H9 (cell line): ENCODE results near the gene TPD52L1. TPM values are rescaled to one million over a fixed set of nuclear protein-coding genes. Genes with fewer than 3 reads are reported as not detected.
"Not testable (repeated sequence)": the region's sequence is repeated elsewhere in the genome, so short reads cannot be mapped to it uniquely, and the experiment has no call there.

ENCODE experiments used
- DNase-seq: peaks from one replicate; pipeline ENCODE4 v3.0.0-alpha.2; 2017
- H2AFZ ChIP-seq: one replicate; pipeline ENCODE4 v1.6.1; 2013; ENCODE audit warnings: mild to moderate bottlenecking, low read length, control low read depth, moderate library complexity
- H2AK5ac ChIP-seq: 2 replicates; pipeline ENCODE4 v1.6.1; 2013; ENCODE audit warnings: low read length, control low read depth, mixed read lengths; ENCODE audit not compliant: insufficient read length
- H2BK120ac ChIP-seq: one replicate; pipeline ENCODE4 v1.6.1; 2013; ENCODE audit warnings: low read depth, mild to moderate bottlenecking, low read length, control low read depth, inconsistent platforms; ENCODE audit not compliant: poor library complexity, severe bottlenecking
- H2BK12ac ChIP-seq: 2 replicates; pipeline ENCODE4 v1.6.1; 2013; ENCODE audit warnings: low read length, control low read depth, mixed read lengths, low read depth; ENCODE audit not compliant: insufficient read length
- H2BK15ac ChIP-seq: 2 replicates; pipeline ENCODE4 v1.6.1; 2013; ENCODE audit warnings: low read depth, low read length, control low read depth
- H2BK20ac ChIP-seq: one replicate; pipeline ENCODE4 v1.6.1; 2013; ENCODE audit warnings: low read depth, mild to moderate bottlenecking, low read length, control low read depth, inconsistent platforms; ENCODE audit not compliant: poor library complexity, severe bottlenecking
- H2BK5ac ChIP-seq: 2 replicates; pipeline ENCODE4 v1.6.1; 2013; ENCODE audit warnings: low read length, control low read depth, mixed read lengths; ENCODE audit not compliant: insufficient read length
- H3K14ac ChIP-seq: 2 replicates; pipeline ENCODE4 v1.6.1; 2013; ENCODE audit warnings: low read length, control low read depth; ENCODE audit not compliant: insufficient read depth
- H3K18ac ChIP-seq: 2 replicates; pipeline ENCODE4 v1.6.1; 2013; ENCODE audit warnings: low read depth, mild to moderate bottlenecking, mixed read lengths, low read length, control low read depth; ENCODE audit not compliant: insufficient read length
- H3K23ac ChIP-seq: 2 replicates; pipeline ENCODE4 v1.6.1; 2013; ENCODE audit warnings: low read length, control low read depth, mixed read lengths, low read depth; ENCODE audit not compliant: insufficient read length
- H3K23me2 ChIP-seq: 2 replicates; pipeline ENCODE4 v1.6.1; 2013; ENCODE audit warnings: low read depth, mild to moderate bottlenecking, mixed read lengths, low read length, control low read depth; ENCODE audit not compliant: insufficient read length, poor library complexity, severe bottlenecking
- H3K27ac ChIP-seq: 2 replicates; pipeline ENCODE4 v1.5.1; 2013; ENCODE audit warnings: low read length, control low read depth, mixed read lengths, low read depth; ENCODE audit not compliant: insufficient read length
- H3K27me3 ChIP-seq: 2 replicates; pipeline ENCODE4 v1.6.1; 2013; ENCODE audit warnings: low read length, control low read depth, inconsistent platforms; ENCODE audit not compliant: insufficient read depth
- H3K4ac ChIP-seq: 2 replicates; pipeline ENCODE4 v1.6.1; 2013; ENCODE audit warnings: low read depth, mild to moderate bottlenecking, control low read depth, inconsistent platforms, low read length, moderate library complexity
- H3K4me1 ChIP-seq: 2 replicates; pipeline ENCODE4 v1.6.1; 2013; ENCODE audit warnings: low read length, control low read depth, inconsistent platforms; ENCODE audit not compliant: insufficient read depth
- H3K4me2 ChIP-seq: 2 replicates; pipeline ENCODE4 v1.6.1; 2013; ENCODE audit warnings: low read length, control low read depth, mixed read lengths; ENCODE audit not compliant: insufficient read length, insufficient read depth
- H3K56ac ChIP-seq: 2 replicates; pipeline ENCODE4 v1.6.1; 2013; ENCODE audit warnings: low read depth, mild to moderate bottlenecking, mixed read lengths, low read length, control low read depth; ENCODE audit not compliant: insufficient read length
- H3K79me1 ChIP-seq: 2 replicates; pipeline ENCODE4 v1.6.1; 2013; ENCODE audit warnings: low read depth, mild to moderate bottlenecking, moderate library complexity, low read length, control low read depth, inconsistent platforms; ENCODE audit not compliant: insufficient read depth, poor library complexity, severe bottlenecking
- H3K79me2 ChIP-seq: 2 replicates; pipeline ENCODE4 v1.6.1; 2013; ENCODE audit warnings: low read length, control low read depth, inconsistent platforms; ENCODE audit not compliant: insufficient read depth
- H3K9ac ChIP-seq: 2 replicates; pipeline ENCODE4 v1.6.1; 2013; ENCODE audit warnings: low read length, control low read depth, mixed read lengths; ENCODE audit not compliant: insufficient read length; ENCODE audit errors: extremely low read depth
- H3K9me3 ChIP-seq: one replicate; pipeline ENCODE4 v1.6.1; 2013; ENCODE audit warnings: low read depth, low read length, inconsistent platforms; ENCODE audit not compliant: control insufficient read depth
- H3T11ph ChIP-seq: one replicate; pipeline ENCODE4 v1.6.1; 2013; ENCODE audit warnings: mild to moderate bottlenecking, low read length, control low read depth, inconsistent platforms
- H4K20me1 ChIP-seq: one replicate; pipeline ENCODE4 v1.6.1; 2013; ENCODE audit not compliant: control insufficient read depth, insufficient read length, insufficient read depth
- H4K5ac ChIP-seq: 2 replicates; pipeline ENCODE4 v1.6.1; 2013; ENCODE audit warnings: low read depth, mild to moderate bottlenecking, mixed read lengths, low read length, control low read depth; ENCODE audit not compliant: insufficient read length
- H4K8ac ChIP-seq: replicated peaks from 2 replicates; pipeline ENCODE4 v1.6.1; 2013; ENCODE audit warnings: low read length, control low read depth, mixed read lengths, low read depth; ENCODE audit not compliant: insufficient read length
- H4K91ac ChIP-seq: 2 replicates; pipeline ENCODE4 v1.6.1; 2013; ENCODE audit warnings: low read depth, mild to moderate bottlenecking, moderate library complexity, mixed read lengths, low read length, control low read depth; ENCODE audit not compliant: insufficient read length
- H3K27ac Mint-ChIP-seq, 3 experiments: 2 replicates in 2 of 3; 3 replicates in 1 of 3; pipeline ENCODE4 v1.8.0; 2020 to 2021; ENCODE audit warnings: mixed read lengths in 3 of 3, mild to moderate bottlenecking in 1 of 3, moderate library complexity in 1 of 3
- H3K27me3 Mint-ChIP-seq: 2 replicates; pipeline ENCODE4 v1.8.0; 2021; ENCODE audit warnings: low read depth, mild to moderate bottlenecking, moderate library complexity, mixed read lengths
- H3K36me3 Mint-ChIP-seq, 3 experiments: 2 replicates in 2 of 3; 3 replicates in 1 of 3; pipeline ENCODE4 v1.8.0; 2020 to 2021; ENCODE audit warnings: low read depth in 3 of 3, mixed read lengths in 3 of 3; ENCODE audit not compliant: insufficient read depth in 1 of 3
- H3K4me1 Mint-ChIP-seq, 2 experiments: 2 replicates each; pipeline ENCODE4 v1.8.0; 2020; ENCODE audit warnings: mixed read lengths in 2 of 2
- H3K4me3 Mint-ChIP-seq, 2 experiments: 2 replicates in 1 of 2; 3 replicates in 1 of 2; pipeline ENCODE4 v1.8.0; 2020 to 2021; ENCODE audit warnings: mild to moderate bottlenecking in 2 of 2, mixed read lengths in 2 of 2, moderate library complexity in 1 of 2
- H3K9me3 Mint-ChIP-seq, 2 experiments: 2 replicates in 1 of 2; 3 replicates in 1 of 2; pipeline ENCODE4 v1.8.0; 2020; ENCODE audit warnings: mild to moderate bottlenecking in 2 of 2, mixed read lengths in 2 of 2, moderate library complexity in 1 of 2
- CTCF ChIP-seq: fragments of 200-600 bp; sonication (generic); conservative IDR thresholded peaks from 3 replicates; pipeline ENCODE4 v1.8.0; 2021; ENCODE audit warnings: antibody characterized with exemption, mild to moderate bottlenecking
- WGBS: extraction: QIAGEN DNeasy Blood & Tissue Kit; methylation state at CpG from one replicate; pipeline ENCODE4 v1.1.7; 2013; ENCODE audit warnings: missing lambda C conversion rate, low lambda C conversion rate, mixed read lengths; ENCODE audit not compliant: insufficient read length; ENCODE audit errors: extremely low coverage; 5-methylcytosine and 5-hydroxymethylcytosine counted together
- total RNA-seq: library from RNA; stranded (reverse); gene quantifications from 2 replicates; pipeline ENCODE4 v1.2.1, GENCODE V29; 2021

TPD52L1 gene
- total RNA-seq, 1 experiment from 2014 or later: 6.6 TPM

GRCh38 chr6:125157725-125158124 lies 4.2 kb downstream of the TPD52L1 start:
- no peaks in the 10 kb centered on the region; the same call in 1 of the 2 replicates for H3K27me3 ChIP-seq
- H3K23ac ChIP-seq: no peak overlapping the region
- H2BK20ac ChIP-seq: no peak overlapping the region
- H4K5ac ChIP-seq: no peak overlapping the region
- H2BK5ac ChIP-seq: no peak overlapping the region
- no peak overlapping the region for H3K4me3 Mint-ChIP-seq
- H3K4me1 Mint-ChIP-seq: peaks cover 12 to 14% of the 10 kb centered on the region in 2 experiments
- no peak overlapping the region for H3K18ac ChIP-seq
- no peaks in the 10 kb centered on the region for H3K79me1 ChIP-seq
- no peak overlapping the region for H2BK15ac ChIP-seq
- no peaks in the 10 kb centered on the region for H3K79me2 ChIP-seq
- H3K4me2 ChIP-seq: no peak overlapping the region
- no peaks in the 10 kb centered on the region for H3K9me3 ChIP-seq
- no peaks in the 10 kb centered on the region for H3K36me3 Mint-ChIP-seq
- no peak overlapping the region for H2BK12ac ChIP-seq
- H2AFZ ChIP-seq: no peak overlapping the region
- H4K91ac ChIP-seq: no peak overlapping the region
- H3K9me3 Mint-ChIP-seq: peaks cover 0 to 2% of the 10 kb centered on the region in 2 experiments; a peak in 1 of 5 replicates
- H3K23me2 ChIP-seq: peaks cover 7% of the 10 kb centered on the region
- H3K27ac Mint-ChIP-seq: no peak overlapping the region; a peak in 1 of 7 replicates
- no peak for TF ChIP-seq CTCF
- no peak overlapping the region for H3K27ac ChIP-seq
- no peaks in the 10 kb centered on the region for H4K20me1 ChIP-seq
- H2BK120ac ChIP-seq: no peak overlapping the region
- H3K9ac ChIP-seq: no peak overlapping the region
- H3K4ac ChIP-seq: no peak overlapping the region
- H3T11ph ChIP-seq: no peak overlapping the region
- DNase-seq: no peak
- no peak overlapping the region for H3K56ac ChIP-seq
- WGBS: no CpG with 5 or more reads among the region's 9 CpGs
- no peak overlapping the region for H2AK5ac ChIP-seq
- H4K8ac ChIP-seq: no peak overlapping the region
- peaks cover 36% of the 10 kb centered on the region for H3K27me3 Mint-ChIP-seq
- H3K14ac ChIP-seq: no peak overlapping the region
- H3K4me1 ChIP-seq: no peaks in the 10 kb centered on the region

GRCh38 chr6:125163339-125163738 lies 9.8 kb downstream of the TPD52L1 start:
- H4K8ac ChIP-seq, H3K14ac ChIP-seq, DNase-seq, H3K79me1 ChIP-seq, H3K23me2 ChIP-seq, H3K4me1 ChIP-seq, H3K79me2 ChIP-seq, H2BK5ac ChIP-seq, H3K27ac ChIP-seq, H4K20me1 ChIP-seq, H2BK15ac ChIP-seq, H2AFZ ChIP-seq, H3K36me3 Mint-ChIP-seq, H3K4ac ChIP-seq, H3K56ac ChIP-seq, H4K5ac ChIP-seq, H2BK20ac ChIP-seq, H3K4me2 ChIP-seq, H2BK120ac ChIP-seq, H3K27ac Mint-ChIP-seq, H3K9me3 ChIP-seq, H3K9ac ChIP-seq, H3K18ac ChIP-seq, H3K4me1 Mint-ChIP-seq, H3K27me3 Mint-ChIP-seq, H3K9me3 Mint-ChIP-seq, H3K27me3 ChIP-seq, H3K23ac ChIP-seq, H3T11ph ChIP-seq, H3K4me3 Mint-ChIP-seq, H4K91ac ChIP-seq, H2AK5ac ChIP-seq, H2BK12ac ChIP-seq: not testable (repeated sequence)
- WGBS: no CpG with 5 or more reads among the region's 4 CpGs
